NCI-H510A (cell line): ENCODE measurements around the gene PGF.
"Not testable (repeated sequence)": the region's sequence is repeated elsewhere in the genome, so short reads cannot be mapped to it uniquely, and the experiment has no call there.

Experiments
- DNase-seq: peaks from one replicate; lab custom pipeline; 2025; lab: John Stamatoyannopoulos, UW

Gene PGF

GRCh38 chr14:74942181-74942580 is 13.2 kb downstream of the PGF start:
- DNase-seq, result no peak

GRCh38 chr14:74941676-74942097 is 13.7 kb downstream of the PGF start:
- no peak for DNase-seq

- DNase-seq, result no peak
Measured at GRCh38 chr14:74940956-74941565, 14.3 kb downstream of the PGF start.

GRCh38 chr14:74938531-74939495 is 16.6 kb downstream of the PGF start:
- no peak for DNase-seq

- no peak for DNase-seq
Measured at GRCh38 chr14:74937171-74937570, 18.2 kb downstream of the PGF start.

GRCh38 chr14:74936731-74937130 is 18.7 kb downstream of the PGF start:
- DNase-seq, result no peak

- DNase-seq, result no peak
Measured at GRCh38 chr14:74936151-74936550, 19.2 kb downstream of the PGF start.

- DNase-seq, result no peak
Measured at GRCh38 chr14:74935360-74935680, 20.1 kb downstream of the PGF start.

GRCh38 chr14:74934476-74935359 is 20.7 kb downstream of the PGF start:
- DNase-seq, result no peak

GRCh38 chr14:74934041-74934440 is 21.4 kb downstream of the PGF start:
- DNase-seq, result no peak

GRCh38 chr14:74932936-74933335 is 22.5 kb downstream of the PGF start:
- DNase-seq, result not testable (repeated sequence)

GRCh38 chr14:74932401-74932901 is 22.9 kb downstream of the PGF start:
- no peak for DNase-seq

- not testable (repeated sequence) for DNase-seq
Measured at GRCh38 chr14:74931744-74932143, 23.7 kb downstream of the PGF start.

- no peak for DNase-seq
Measured at GRCh38 chr14:74929242-74929641, 26.2 kb downstream of the PGF start.

GRCh38 chr14:74927225-74927624 is 28.2 kb downstream of the PGF start:
- no peak for DNase-seq

- no peak for DNase-seq
Measured at GRCh38 chr14:74924061-74924460, 31.3 kb downstream of the PGF start.

GRCh38 chr14:74922752-74923401 is 32.5 kb downstream of the PGF start, which contains the start of gene RPS6KL1:
RPS6KL1 (minus strand) TSS chr14:74923260; CDS start chr14:74921541, 1,719 bp downstream.
- DNase-seq, result peak; percentile 83

- no peak for DNase-seq
Measured at GRCh38 chr14:74921987-74922751, 33.2 kb downstream of the PGF start.

- DNase-seq, result no peak
Measured at GRCh38 chr14:74921053-74921620, 34.3 kb downstream of the PGF start.

GRCh38 chr14:74920281-74920680 is 35.1 kb downstream of the PGF start:
- no peak for DNase-seq
